Measurements from ENCODE around the gene PRDM1. TPM values are rescaled to one million over a fixed set of nuclear protein-coding genes. Genes with fewer than 3 reads are reported as not detected.

The PRDM1 gene
- total and polyA plus RNA-seq, 8 donors = under 0.01 to 22.7 (median 5.0) TPM

- Histone ChIP-seq H3K9me3 (no peaks in the 10 kb centered on the region), H3K27ac (peak overlapping the region; percentile 69 to 93 (median 81)), H3K27me3 (peaks cover 0 to 55% (median 0%) of the 10 kb centered on the region in 3 donors), H3K36me3 (no peaks in the 10 kb centered on the region), H3K4me1 (peaks cover 9 to 35% (median 16%) of the 10 kb centered on the region in 4 donors), H3K4me3 (peak overlapping the region; percentile 37 to 56 (median 48))
- intact Hi-C loops (cut with DNase I; ENCODE audit: low total_unique reads) = no loop called here
- DNase-seq = peak in 1 of 2 donors; percentile 27
- TF ChIP-seq POLR2A (IDR thresholded peaks at IDR 0.05) (no peak), POLR2AphosphoS5 (IDR thresholded peaks at IDR 0.05) (no peak), EP300 (IDR thresholded peaks at IDR 0.05) (no peak), CTCF (IDR thresholded peaks at IDR 0.05) (no peak)
- 5 to 14% (median 8%) methylated on average over 6 of the region's 6 CpGs for WGBS, 5 donors
These were observed 498 bp upstream of the PRDM1 start for GRCh38 chr6:106085692-106085983.

- H3K9me3 ChIP-seq = no peaks in the 10 kb centered on the region
- H3K4me1 ChIP-seq = peaks cover 9 to 35% (median 16%) of the 10 kb centered on the region in 4 donors
- DNase-seq = no peak
- peaks cover 0 to 3% (median 0%) of the 10 kb centered on the region in 4 donors for H3K36me3 ChIP-seq
- intact Hi-C loops (cut with DNase I; ENCODE audit: low total_unique reads) = no loop called here
- 9 to 18% (median 15%) methylated on average over 3 of the region's 3 CpGs for WGBS, 5 donors
- H3K27me3 ChIP-seq = peaks cover 0 to 58% (median 0%) of the 10 kb centered on the region in 3 donors
- peak overlapping the region; percentile 37 to 56 (median 48) for H3K4me3 ChIP-seq
- peak overlapping the region in 4 of 5 donors; percentile 69 to 93 (median 79) for H3K27ac ChIP-seq
- TF ChIP-seq CTCF (IDR thresholded peaks at IDR 0.05) = no peak
- TF ChIP-seq EP300 (IDR thresholded peaks at IDR 0.05) = no peak
- TF ChIP-seq POLR2AphosphoS5 (IDR thresholded peaks at IDR 0.05) = no peak
- no peak for TF ChIP-seq POLR2A (IDR thresholded peaks at IDR 0.05)
These were observed 659 bp downstream of the PRDM1 start for GRCh38 chr6:106086814-106087175.

DNA sequence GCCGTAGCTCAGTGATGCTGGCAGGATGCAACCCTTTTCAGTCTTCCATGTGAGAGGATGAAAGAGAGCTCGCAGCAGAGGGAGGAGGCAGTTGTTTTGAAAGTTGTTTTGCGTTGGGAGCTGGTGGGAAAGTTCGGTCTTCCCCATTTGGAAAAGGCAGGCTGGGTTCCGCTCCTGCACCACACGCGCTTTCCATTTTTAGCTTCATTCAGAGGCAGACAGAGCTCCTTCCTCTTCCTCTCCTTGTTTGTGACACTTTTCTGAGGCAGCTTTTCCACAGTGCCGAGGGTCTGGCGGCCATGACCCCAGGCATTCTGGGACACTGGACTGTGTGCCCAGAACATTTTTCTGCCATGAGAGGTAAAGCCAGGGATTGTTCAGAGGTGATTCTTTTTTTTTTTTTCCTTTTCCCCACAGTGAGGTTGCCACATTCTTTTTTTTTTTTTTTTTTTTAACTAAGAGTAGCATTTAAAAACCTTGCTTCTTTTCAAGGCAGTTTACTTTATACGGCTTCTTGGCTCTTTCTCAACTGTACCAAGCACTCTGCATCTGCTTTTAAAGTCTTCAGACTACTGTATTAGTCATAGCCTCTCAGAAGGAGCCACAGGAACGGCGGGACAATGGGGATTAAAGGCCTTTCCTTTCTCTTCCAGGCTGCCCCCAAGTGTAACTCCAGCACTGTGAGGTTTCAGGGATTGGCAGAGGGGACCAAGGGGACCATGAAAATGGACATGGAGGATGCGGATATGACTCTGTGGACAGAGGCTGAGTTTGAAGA is 1.6 kb downstream of the PRDM1 start:
- peaks cover 0 to 3% (median 0%) of the 10 kb centered on the region in 4 donors for H3K36me3 ChIP-seq
- 45 to 61% (median 61%) methylated on average over 13 of the region's 13 CpGs for WGBS, 5 donors
- H3K27ac ChIP-seq = peak overlapping the region; percentile 40 to 93 (median 77)
- no peak for TF ChIP-seq EP300 (IDR thresholded peaks at IDR 0.05)
- peak in 1 of 3 donors; percentile 7 for TF ChIP-seq POLR2AphosphoS5 (IDR thresholded peaks at IDR 0.05)
- no peak for TF ChIP-seq POLR2A (IDR thresholded peaks at IDR 0.05)
- H3K4me3 ChIP-seq = peak overlapping the region; percentile 24 to 56 (median 48)
- peaks cover 0 to 68% (median 0%) of the 10 kb centered on the region in 3 donors for H3K27me3 ChIP-seq
- peaks cover 9 to 35% (median 16%) of the 10 kb centered on the region in 4 donors for H3K4me1 ChIP-seq
- intact Hi-C loops (cut with DNase I; ENCODE audit: low total_unique reads) = no loop called here
- no peaks in the 10 kb centered on the region for H3K9me3 ChIP-seq
- no peak for DNase-seq

DNA sequence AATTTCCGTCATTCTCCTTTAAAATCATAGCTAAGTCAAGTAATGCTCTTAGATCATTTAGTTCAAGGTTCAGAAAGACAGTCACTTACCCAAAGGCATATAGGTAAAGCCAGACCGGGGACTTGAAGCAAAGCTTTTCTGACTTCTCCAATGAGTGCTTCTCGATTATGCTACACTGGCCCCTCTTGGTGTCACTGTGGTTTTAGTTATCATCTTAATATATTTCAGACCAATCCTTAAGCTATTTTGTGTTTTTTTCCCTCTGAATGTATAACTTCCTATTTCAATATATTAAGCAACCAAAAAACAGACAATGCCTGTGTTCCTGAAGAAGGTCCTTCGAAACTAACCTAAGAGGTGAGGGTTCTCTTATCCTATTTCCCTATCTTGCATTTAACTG is 3.9 kb downstream of the PRDM1 start:
- intact Hi-C loops (cut with DNase I; ENCODE audit: low total_unique reads) = no loop called here
- whole genome bisulfite sequencing, 5 donors = 55 to 70% (median 67%) methylated on average over 4 of the region's 4 CpGs
- Histone ChIP-seq H3K9me3 (no peaks in the 10 kb centered on the region), H3K4me1 (peaks cover 9 to 27% (median 13%) of the 10 kb centered on the region in 4 donors), H3K27me3 (peaks cover 0 to 77% (median 0%) of the 10 kb centered on the region in 3 donors), H3K36me3 (peaks cover 0 to 3% (median 0%) of the 10 kb centered on the region in 4 donors), H3K4me3 (peak overlapping the region; percentile 24 to 56 (median 48)), H3K27ac (peak overlapping the region in 4 of 5 donors; percentile 21 to 93 (median 54))
- peak in 1 of 2 donors; percentile 34 for DNase-seq
- TF ChIP-seq EP300 (IDR thresholded peaks at IDR 0.05) (no peak), POLR2AphosphoS5 (IDR thresholded peaks at IDR 0.05) (peak in 1 of 3 donors; percentile 7), CTCF (IDR thresholded peaks at IDR 0.05) (no peak), POLR2A (IDR thresholded peaks at IDR 0.05) (no peak)

Measured in stomach (tissue), 9 donors.